Left lung (tissue), 10 donors: ENCODE data around the gene MYOZ2. TPM values are rescaled to one million over a fixed set of nuclear protein-coding genes. Genes with fewer than 3 reads are reported as not detected.

Experiments used
- ATAC-seq: fragments of 200-7000 bp; cut with Tn5 transposase; one replicate; pipeline ENCODE4 v1.9.1; 2020; ENCODE audit warnings: moderate library complexity
- DNase-seq, 4 donors: peaks; one replicate each; pipeline ENCODE4 v3.0.0-alpha.2; 2013 to 2020
- H3K27ac ChIP-seq, 2 donors: fragments of 200-600 bp; sonication (generic) in 1 of 2; one replicate each; pipeline versions ENCODE4 v1.5.0 to v1.8.0; 2020 to 2021
- H3K27me3 ChIP-seq, 2 donors: fragments of 200-600 bp; sonication (generic) in 1 of 2; one replicate each; pipeline versions ENCODE4 v1.5.0 to v1.8.0; 2020 to 2021
- H3K36me3 ChIP-seq, 2 donors: fragments of 200-600 bp; sonication (generic) in 1 of 2; one replicate each; pipeline versions ENCODE4 v1.5.0 to v1.8.0; 2020 to 2021
- H3K4me1 ChIP-seq, 2 donors: fragments of 200-600 bp; one replicate each; pipeline ENCODE4 v1.8.0; 2021
- H3K4me3 ChIP-seq, 2 donors: fragments of 200-600 bp; sonication (generic) in 1 of 2; one replicate each; pipeline versions ENCODE4 v1.5.0 to v1.8.0; 2020 to 2021; ENCODE audit warnings: mild to moderate bottlenecking in 1 of 2
- H3K9me3 ChIP-seq, 2 donors: fragments of 200-600 bp; sonication (generic) in 1 of 2; one replicate each; pipeline versions ENCODE4 v1.5.0 to v1.8.0; 2020 to 2021
- CTCF ChIP-seq, 2 donors: fragments of 200-600 bp; sonication (generic) in 1 of 2; IDR thresholded peaks; one replicate each; pipeline versions ENCODE4 v1.5.0 to v1.8.0; 2021; ENCODE audit warnings: antibody characterized with exemption in 2 of 2
- intact Hi-C, 2 donors: fragments of 100-400 bp; cut with DNase I; formaldehyde crosslinking; loops; one replicate each; pipeline versions ENCODE4 v1.11.2 to v1.14.2; 2022
- polyA plus RNA-seq, 6 donors: library from polyadenylated mRNA; unstranded; fragments of 120-200 nt; gene quantifications; one replicate each; pipeline ENCODE4 v1.2.1, GENCODE V29; 2013; ENCODE audit not compliant: insufficient read length in 6 of 6
- total RNA-seq, 2 donors: library from RNA; stranded (reverse); fragmentation: NEBNext Ultra II Directional; extraction: Animal tissue kit (Norgen Biotek cat#: 25700); gene quantifications; one replicate each; pipeline ENCODE4 v1.2.1, GENCODE V29; 2021
- donor health status: DM: no; HTN: yes; CAD: no.
- donor health status: DM: no; HTN: no; CAD: no.

Gene MYOZ2
- total and polyA plus RNA-seq, 8 donors = 0.06 to 0.39 (median 0.12) TPM; not detected in 2

DNA sequence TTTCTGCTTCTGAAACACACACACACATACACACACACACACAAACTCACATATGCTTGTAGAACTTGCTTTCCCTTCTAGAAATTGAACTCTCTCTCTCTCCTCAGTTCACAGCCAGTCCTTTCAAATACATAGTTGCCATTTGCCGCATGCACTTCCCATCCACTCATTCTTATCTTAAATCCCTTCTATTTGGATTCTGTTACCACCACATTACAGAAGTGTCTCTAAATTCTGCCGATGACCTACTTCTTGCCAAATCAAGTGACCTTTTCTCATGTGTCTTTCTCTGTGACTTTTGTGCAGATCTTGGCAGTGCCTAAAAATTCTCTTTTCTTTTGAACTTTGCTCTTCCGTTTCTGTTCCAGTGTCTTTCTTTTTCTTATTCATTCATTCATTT, 7.5 kb upstream of the MYOZ2 start:
- Histone ChIP-seq H3K27me3 (no peaks in the 10 kb centered on the region), H3K4me3 (no peak overlapping the region), H3K4me1 (peaks cover 0 to 5% of the 10 kb centered on the region in 2 donors), H3K27ac (no peak overlapping the region), H3K36me3 (no peaks in the 10 kb centered on the region), H3K9me3 (no peaks in the 10 kb centered on the region)
- DNase-seq (no peak), ATAC-seq (no peak)
- no peak for TF ChIP-seq CTCF (IDR thresholded peaks at IDR 0.05)
- intact Hi-C loops = no loop called here

DNA sequence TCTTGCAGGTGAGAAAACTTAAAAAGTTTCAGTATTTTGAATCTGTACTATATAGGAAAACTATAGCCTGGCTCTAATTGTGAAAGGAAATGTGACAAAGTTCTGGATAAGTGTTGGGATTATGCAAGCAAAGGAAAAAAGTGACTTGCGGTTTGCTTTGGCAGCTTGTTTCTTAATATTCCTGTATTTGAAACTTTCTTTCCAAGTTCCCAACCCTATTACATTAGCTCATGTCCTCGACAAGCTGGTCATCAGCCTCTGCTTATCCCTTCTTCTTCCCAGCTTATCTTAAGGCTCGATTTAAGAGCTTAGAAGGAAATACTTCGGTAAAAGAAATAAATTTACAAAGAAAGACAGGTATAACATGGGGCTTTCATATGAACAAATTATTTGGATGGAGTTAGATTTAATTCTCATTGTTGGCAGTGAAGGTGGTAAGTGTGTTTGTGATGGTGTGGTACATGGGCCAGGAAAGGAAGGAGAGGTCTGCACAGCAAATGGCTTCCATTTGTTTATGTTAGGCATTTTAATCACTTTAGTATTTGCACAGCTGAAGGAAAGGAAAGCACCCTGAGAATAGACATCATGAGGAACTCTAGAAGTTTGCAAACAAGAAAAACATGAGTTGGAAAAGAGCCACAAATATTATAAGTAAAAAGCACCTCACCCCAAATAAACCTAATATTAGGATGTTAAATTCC, 5.1 kb upstream of the MYOZ2 start:
- Histone ChIP-seq H3K27ac (peak overlapping the region in 1 of 2 donors; percentile 5), H3K9me3 (no peaks in the 10 kb centered on the region), H3K27me3 (no peaks in the 10 kb centered on the region), H3K36me3 (no peaks in the 10 kb centered on the region), H3K4me1 (peaks cover 0 to 5% of the 10 kb centered on the region in 2 donors), H3K4me3 (no peak overlapping the region)
- intact Hi-C loops = no loop called here
- no peak for TF ChIP-seq CTCF (IDR thresholded peaks at IDR 0.05)
- ATAC-seq (peak; percentile 68), DNase-seq (no peak)

- intact Hi-C loops = no loop called here
- H3K36me3 ChIP-seq = no peaks in the 10 kb centered on the region
- H3K27me3 ChIP-seq = no peaks in the 10 kb centered on the region
- peaks cover 0 to 5% of the 10 kb centered on the region in 2 donors for H3K4me1 ChIP-seq
- H3K4me3 ChIP-seq = no peak overlapping the region
- ATAC-seq (no peak), DNase-seq (no peak)
- TF ChIP-seq CTCF (IDR thresholded peaks at IDR 0.05) = no peak
- peak overlapping the region in 1 of 2 donors; percentile 23 for H3K27ac ChIP-seq
- H3K9me3 ChIP-seq = no peaks in the 10 kb centered on the region
These were observed 4.5 kb upstream of the MYOZ2 start for GRCh38 chr4:119131164-119131563.

DNA sequence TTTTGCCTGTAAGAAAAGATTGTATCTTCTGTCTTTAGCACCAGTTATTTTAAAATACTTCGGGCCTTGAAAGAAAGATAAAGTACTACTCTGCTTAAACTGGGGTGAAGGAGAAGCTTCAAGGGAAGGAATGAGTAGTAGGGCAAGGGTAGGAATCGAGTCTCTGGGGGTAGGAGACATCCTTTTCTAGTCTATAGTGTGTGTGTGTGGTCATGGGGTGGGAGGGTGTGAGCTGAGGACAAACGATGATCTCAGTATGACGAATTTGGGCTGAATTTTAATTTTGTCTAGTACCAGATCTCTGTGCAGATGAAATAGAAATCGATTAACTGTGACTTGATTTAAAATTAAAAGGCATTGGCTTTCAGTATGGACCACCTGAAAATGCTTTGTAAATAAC, 3.3 kb upstream of the MYOZ2 start:
- no peaks in the 10 kb centered on the region for H3K36me3 ChIP-seq
- intact Hi-C loops = no loop called here
- H3K27me3 ChIP-seq = no peaks in the 10 kb centered on the region
- no peaks in the 10 kb centered on the region for H3K9me3 ChIP-seq
- no peak overlapping the region for H3K4me3 ChIP-seq
- ATAC-seq (peak; percentile 32), DNase-seq (no peak)
- peaks cover 0 to 5% of the 10 kb centered on the region in 2 donors for H3K4me1 ChIP-seq
- no peak overlapping the region for H3K27ac ChIP-seq
- TF ChIP-seq CTCF (IDR thresholded peaks at IDR 0.05) = no peak

DNA sequence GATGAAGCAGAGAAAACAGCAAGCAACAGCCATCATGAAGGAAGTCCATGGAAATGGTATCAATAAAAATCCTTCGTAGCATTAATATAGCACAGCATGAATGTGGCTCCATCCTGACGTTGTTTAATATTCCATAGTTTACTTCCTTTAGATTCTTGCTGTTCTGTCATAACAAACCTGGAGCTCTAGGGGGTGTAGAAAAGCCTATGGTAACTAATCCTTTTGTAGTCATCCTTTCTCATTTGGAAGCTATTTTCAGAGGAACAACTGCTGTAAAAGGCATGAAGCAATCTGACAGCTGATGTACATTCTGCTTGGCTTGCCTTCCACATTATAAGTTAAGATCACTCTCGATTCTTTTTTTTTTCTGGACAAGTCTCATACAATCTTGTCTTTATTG, 914 bp downstream of the MYOZ2 start:
- Histone ChIP-seq H3K4me1 (no peaks in the 10 kb centered on the region), H3K4me3 (no peak overlapping the region), H3K36me3 (no peaks in the 10 kb centered on the region), H3K27ac (no peak overlapping the region), H3K27me3 (no peaks in the 10 kb centered on the region), H3K9me3 (no peaks in the 10 kb centered on the region)
- no peak for ATAC-seq
- DNase-seq = no peak
- intact Hi-C loops = no loop called here
- TF ChIP-seq CTCF (IDR thresholded peaks at IDR 0.05) = no peak
